K562 (cell line): ENCODE data around the gene SCNN1A. TPM values are rescaled to one million over a fixed set of nuclear protein-coding genes. Genes with fewer than 3 reads are reported as not detected.

Experiments
- ATF3 ChIP-seq, 2 experiments: fragments of 450-650 bp in 1 of 2; sonication (generic) in 1 of 2; formaldehyde crosslinking in 1 of 2; IDR thresholded peaks in 1 of 2; conservative IDR thresholded peaks in 1 of 2; 2 replicates each; pipeline versions ENCODE4 v1.6.1 to v1.8.1; 2016 to 2023; ENCODE audit warnings: mild to moderate bottlenecking in 2 of 2, moderate library complexity in 2 of 2, inconsistent platforms in 1 of 2, missing genetic modification reagents in 1 of 2
- ATF7 ChIP-seq: fragments of 450-650 bp; IDR thresholded peaks from 2 replicates; pipeline ENCODE4 v1.7.1; 2014; ENCODE audit warnings: mild to moderate bottlenecking, moderate library complexity
- BMI1 ChIP-seq: fragments of 150-350 bp; IDR thresholded peaks from 2 replicates; pipeline ENCODE4 v1.6.1; 2014; ENCODE audit warnings: low read length
- CC2D1A ChIP-seq: fragments of 450-650 bp; IDR thresholded peaks from 2 replicates; pipeline ENCODE4 v1.6.1; 2017; ENCODE audit warnings: mild to moderate bottlenecking
- E2F4 ChIP-seq: sonication (generic); formaldehyde crosslinking; IDR thresholded peaks from 2 replicates; pipeline ENCODE4 v1.8.0; 2022; ENCODE audit warnings: mild to moderate bottlenecking, low read depth, missing genetic modification reagents
- ERF ChIP-seq: fragments of 450-650 bp; formaldehyde crosslinking; IDR thresholded peaks from 2 replicates; pipeline ENCODE4 v1.4.0; 2020; ENCODE audit warnings: mild to moderate bottlenecking, mixed read lengths
- FOXJ3 ChIP-seq: sonication (generic); formaldehyde crosslinking; IDR thresholded peaks from 2 replicates; pipeline ENCODE4 v1.4.0; 2020; ENCODE audit warnings: mild to moderate bottlenecking, missing genetic modification reagents
- GTF2A2 ChIP-seq: IDR thresholded peaks from 2 replicates; pipeline ENCODE4 v1.6.1; 2016; ENCODE audit warnings: mild to moderate bottlenecking, missing genetic modification characterization, missing compliant biosample characterization
- GTF2E2 ChIP-seq: fragments of 200-800 bp; sonication (Bioruptor generic); IDR thresholded peaks from 2 replicates; pipeline ENCODE4 v1.6.1; 2016; ENCODE audit warnings: missing genetic modification characterization, missing compliant biosample characterization
- JUN ChIP-seq, 2 experiments: sonication (generic) in 1 of 2; formaldehyde crosslinking in 1 of 2; IDR thresholded peaks; 2 replicates each; pipeline versions ENCODE4 v1.6.1 to v1.8.0; 2012 to 2022; ENCODE audit warnings: borderline replicate concordance in 2 of 2, mild to moderate bottlenecking in 2 of 2, improper control_type of control experiment in 1 of 2, low read depth in 1 of 2, low read length in 1 of 2, missing genetic modification reagents in 1 of 2
- JUND ChIP-seq, 2 experiments: IDR thresholded peaks; 2 replicates in 1 of 2; 3 replicates in 1 of 2; pipeline ENCODE4 v1.6.1; 2011; ENCODE audit warnings: borderline replicate concordance in 2 of 2, low read depth in 2 of 2, low read length in 2 of 2, improper control_type of control experiment in 1 of 2, missing biosample characterization in 1 of 2, missing genetic modification characterization in 1 of 2, missing genetic modification reagents in 1 of 2
- MXD1 ChIP-seq: fragments of 250-450 bp; sonication (Bioruptor Pico); IDR thresholded peaks from 2 replicates; pipeline ENCODE4 v1.8.0; 2021; ENCODE audit warnings: borderline replicate concordance, mild to moderate bottlenecking, moderate library complexity; ENCODE audit not compliant: poor library complexity, severe bottlenecking
- NFE2 ChIP-seq: IDR thresholded peaks from 2 replicates; pipeline ENCODE4 v1.6.1; 2014; ENCODE audit warnings: antibody characterized with exemption, low read depth
- NONO ChIP-seq, 2 experiments: fragments of 200-400 bp in 1 of 2; fragments of 450-650 bp in 1 of 2; formaldehyde crosslinking in 1 of 2; IDR thresholded peaks; 2 replicates each; pipeline ENCODE4 v1.6.1; 2017; ENCODE audit warnings: low read depth in 2 of 2, mild to moderate bottlenecking in 2 of 2, moderate library complexity in 2 of 2, low read length in 1 of 2
- PHTF2 ChIP-seq: fragments of 250-450 bp; sonication (Bioruptor Pico); IDR thresholded peaks from 2 replicates; pipeline ENCODE4 v1.5.0; 2021; ENCODE audit warnings: mild to moderate bottlenecking
- RBM14 ChIP-seq: fragments of 200-400 bp; formaldehyde crosslinking; IDR thresholded peaks from 2 replicates; pipeline ENCODE4 v1.6.1; 2018; ENCODE audit warnings: low read depth, mild to moderate bottlenecking, low read length, moderate library complexity, borderline replicate concordance; ENCODE audit not compliant: insufficient read depth
- SMAD4 ChIP-seq: fragments of 250-450 bp; sonication (Bioruptor Pico); conservative IDR thresholded peaks from 2 replicates; pipeline ENCODE4 v1.8.0; 2021; ENCODE audit warnings: inconsistent platforms, mild to moderate bottlenecking, moderate library complexity
- TCF15 ChIP-seq: fragments of 250-450 bp; sonication (Bioruptor Pico); IDR thresholded peaks from 2 replicates; pipeline ENCODE4 v1.8.0; 2022; ENCODE audit warnings: moderate library complexity, mild to moderate bottlenecking, inconsistent platforms
- U2AF1 ChIP-seq: fragments of 200-400 bp; formaldehyde crosslinking; optimal IDR thresholded peaks from 2 replicates; pipeline ENCODE3; 2017; ENCODE audit warnings: mild to moderate bottlenecking, low read depth, low read length, moderate library complexity
- ZBTB8A ChIP-seq: fragments of 450-650 bp; IDR thresholded peaks from 2 replicates; pipeline ENCODE4 v1.6.1; 2018; ENCODE audit warnings: mild to moderate bottlenecking, moderate library complexity; ENCODE audit not compliant: partially characterized antibody
- ZC3H8 ChIP-seq: fragments of 450-650 bp; IDR thresholded peaks from 2 replicates; pipeline ENCODE4 v1.6.1; 2017
- ZNF511 ChIP-seq: sonication (generic); formaldehyde crosslinking; IDR thresholded peaks from 2 replicates; pipeline ENCODE4 v1.8.0; 2022; ENCODE audit warnings: mild to moderate bottlenecking, missing genetic modification reagents
- polyA plus RNA-seq, 8 experiments: library from polyadenylated mRNA; depleted of rRNA in 4 of 8; stranded (reverse) in 5 of 8; unstranded in 3 of 8; fragments of >200 nt; fragmentation: Nextera tagmentation in 2 of 8; fragmentation: Illumina TruSeq in 1 of 8; extraction: Ambion mirVana in 2 of 8; extraction: Trizol in 1 of 8; gene quantifications; 2 replicates each; pipeline versions ENCODE4 v1.2.1 to v1.2.3, GENCODE V29; 2011 to 2014; ENCODE audit warnings: inconsistent platforms in 1 of 8, missing spikeins in 1 of 8
- total RNA-seq, 7 experiments: library from RNA; depleted of rRNA in 6 of 7; stranded (reverse); fragments of >200 nt in 6 of 7; fragmentation: Illumina TruSeq in 2 of 7; extraction: Trizol in 2 of 7; gene quantifications; 2 replicates each; pipeline versions ENCODE4 v1.2.1 to v1.2.3, GENCODE V29; 2011 to 2021; ENCODE audit warnings: low replicate concordance in 1 of 7
- TF ChIP-seq, protein P1 (sequence below): sonication (generic); formaldehyde crosslinking; IDR thresholded peaks from 2 replicates; pipeline ENCODE4 v1.9.0; 2022; ENCODE audit warnings: mild to moderate bottlenecking, missing genetic modification reagents

The SCNN1A gene
- total and polyA plus RNA-seq, 9 of the 15 experiments (the other 6 are each of a cell fraction or from before 2014, with no cell fraction given): 0.15 to 0.49 (median 0.32) TPM; not detected in 5

DNA sequence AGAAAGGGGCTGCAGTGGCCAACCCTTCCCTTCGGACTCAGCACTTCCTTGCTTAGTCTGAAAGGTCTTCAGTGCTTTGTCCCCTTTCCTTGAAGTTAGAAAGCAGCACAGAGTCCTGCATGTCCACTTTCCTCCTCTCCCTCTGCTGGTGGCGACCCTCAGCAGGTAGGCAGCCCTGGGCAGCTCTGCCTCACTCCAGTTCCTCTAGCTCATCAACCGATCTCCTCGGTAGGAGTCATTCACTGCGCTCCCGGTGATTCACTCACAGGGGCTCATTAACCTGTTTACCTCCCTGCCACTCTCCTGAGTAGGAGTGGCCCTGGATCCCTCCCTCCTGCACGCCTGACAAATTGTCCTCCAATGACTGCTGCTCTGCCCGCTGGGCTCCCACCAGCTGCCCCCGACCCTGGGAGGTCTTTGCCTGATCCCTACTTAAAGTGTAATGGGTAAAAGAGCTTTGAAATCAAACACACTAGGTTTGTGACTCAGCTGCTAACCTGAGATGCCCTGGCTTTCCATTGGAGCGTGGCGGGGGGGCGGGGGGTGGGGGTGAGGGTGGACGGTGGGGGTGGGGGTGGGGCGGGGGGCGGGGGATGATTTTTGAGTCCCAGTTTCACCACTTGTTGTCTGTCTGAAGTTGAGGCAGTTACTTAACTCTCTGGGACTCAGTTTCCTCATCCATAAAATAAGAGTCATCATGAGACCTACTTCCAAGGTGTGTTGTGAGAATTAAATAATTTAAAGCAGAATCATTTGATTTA lies 4.2 kb downstream of the SCNN1A start (continued):
- TF ChIP-seq, protein P1, sequence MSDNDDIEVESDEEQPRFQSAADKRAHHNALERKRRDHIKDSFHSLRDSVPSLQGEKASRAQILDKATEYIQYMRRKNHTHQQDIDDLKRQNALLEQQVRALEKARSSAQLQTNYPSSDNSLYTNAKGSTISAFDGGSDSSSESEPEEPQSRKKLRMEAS (CRISPR knock-in tag): no peak
- TF ChIP-seq ATF3 (IDR thresholded peaks at IDR 0.05) (0 out of 2 replicates have a peak, but pooled peaks have one; percentile 37), ATF3 (CRISPR knock-in tag; conservative IDR thresholded peaks at IDR 0.05) (no peak), FOXJ3 (no peak), SMAD4 (CRISPR knock-in tag) (no peak), TCF15 (CRISPR knock-in tag) (no peak), MXD1 (CRISPR knock-in tag) (no peak), NONO (IDR thresholded peaks at IDR 0.05; ENCODE audit: low read depth in 2 of 2, low read length in 1 of 2) (no peak), GTF2E2 (tag) (no peak), JUN (IDR thresholded peaks at IDR 0.05; ENCODE audit: borderline replicate concordance, low read depth, low read length) (peak; percentile 17; the same call in 1 of the 2 replicates), JUN (CRISPR knock-in tag; IDR thresholded peaks at IDR 0.05; ENCODE audit: borderline replicate concordance) (no peak), ATF7 (peak; percentile 30; the same call in 1 of the 2 replicates), RBM14 (no peak), PHTF2 (CRISPR knock-in tag) (no peak), ERF (CRISPR knock-in tag) (no peak), NFE2 (no peak), BMI1 (no peak), GTF2A2 (tag) (no peak), ZC3H8 (no peak), JUND (IDR thresholded peaks at IDR 0.05; ENCODE audit: borderline replicate concordance, low read depth, low read length) (peak; percentile 57), JUND (tag; IDR thresholded peaks at IDR 0.05; ENCODE audit: borderline replicate concordance, low read depth, low read length) (peak; percentile 23; the same call in 1 of the 3 replicates), U2AF1 (no peak), ZNF511 (CRISPR knock-in tag) (no peak), CC2D1A (no peak), ZBTB8A (no peak), E2F4 (CRISPR knock-in tag) (no peak)
